B cell (primary cell): ENCODE measurements around the gene LRRC8B. TPM values are rescaled to one million over a fixed set of nuclear protein-coding genes. Genes with fewer than 3 reads are reported as not detected.

Source experiments
- ATAC-seq: fragments of 200-7000 bp; cut with Tn5 transposase; one replicate; pipeline ENCODE4 v1.10.0; 2021; ENCODE audit warnings: low read depth, mild to moderate bottlenecking, moderate number of reproducible peaks, moderate library complexity
- CTCF ChIA-PET: fragments of 350-600 bp; sonication (Branson Sonifier 250); formaldehyde crosslinking; loops from one replicate; lab custom pipeline; 2021; ENCODE audit warnings: antibody characterized with exemption, inconsistent platforms; lab: Charles Lee
- POLR2A ChIA-PET: fragments of 350-600 bp; sonication (Branson Sonifier 250); formaldehyde crosslinking; loops from one replicate; lab custom pipeline; 2021; ENCODE audit warnings: antibody characterized with exemption; lab: Charles Lee
- DNase-seq: peaks from one replicate; pipeline ENCODE4 v3.0.0; 2013
- H2AFZ ChIP-seq: 2 replicates; pipeline ENCODE4 v1.6.1; 2012; ENCODE audit warnings: mild to moderate bottlenecking, low read depth, low read length; ENCODE audit not compliant: insufficient read depth, poor library complexity, severe bottlenecking
- H3K27ac ChIP-seq, 2 donors: 1 replicate in 1 of 2; 2 replicates in 1 of 2; pipeline ENCODE4 v1.5.1; 2012 to 2013; ENCODE audit warnings: low read length in 2 of 2, mild to moderate bottlenecking in 2 of 2, moderate library complexity in 1 of 2
- H3K27me3 ChIP-seq, 4 experiments: fragments of 200-600 bp in 1 of 4; sonication (generic) in 1 of 4; replicated peaks in 1 of 4; 1 replicate in 2 of 4; 2 replicates in 2 of 4; pipeline versions ENCODE4 v1.6.1 to v1.7.0; 2013 to 2016; ENCODE audit warnings: low read length in 3 of 4, mild to moderate bottlenecking in 2 of 4, mixed read lengths in 1 of 4, moderate library complexity in 1 of 4; ENCODE audit not compliant: insufficient read depth in 4 of 4, control insufficient read depth in 3 of 4; ENCODE audit errors: control extremely low read depth in 1 of 4
- H3K36me3 ChIP-seq, 2 experiments: replicated peaks in 1 of 2; 1 replicate in 1 of 2; 2 replicates in 1 of 2; pipeline versions ENCODE4 v1.6.1 to v1.7.1; 2013; ENCODE audit warnings: low read length in 1 of 2; ENCODE audit not compliant: insufficient read depth in 2 of 2, control insufficient read depth in 1 of 2; ENCODE audit errors: control extremely low read depth in 1 of 2, extremely low read depth in 1 of 2
- H3K4me1 ChIP-seq, 2 donors: fragments of 200-600 bp in 1 of 2; sonication (generic) in 1 of 2; 1 replicate in 1 of 2; 2 replicates in 1 of 2; pipeline versions ENCODE4 v1.5.1 to v1.6.1; 2013 to 2017; ENCODE audit warnings: low read length in 2 of 2; ENCODE audit not compliant: control insufficient read depth in 2 of 2, insufficient read depth in 2 of 2
- H3K4me2 ChIP-seq: replicated peaks from 2 replicates; pipeline ENCODE3; 2012; ENCODE audit warnings: mild to moderate bottlenecking, low read depth, low read length; ENCODE audit not compliant: poor library complexity, severe bottlenecking
- H3K4me3 ChIP-seq, 5 experiments: fragments of 200-600 bp in 1 of 5; sonication (generic) in 1 of 5; 1 replicate in 3 of 5; 2 replicates in 2 of 5; pipeline versions ENCODE4 v1.5.1 to v1.7.0; 2011 to 2016; ENCODE audit warnings: low read length in 4 of 5, mild to moderate bottlenecking in 4 of 5, low read depth in 2 of 5, control low read depth in 1 of 5, moderate library complexity in 1 of 5; ENCODE audit not compliant: insufficient read depth in 1 of 5; ENCODE audit errors: control extremely low read depth in 1 of 5, extremely low read depth in 1 of 5
- H3K79me2 ChIP-seq: fragments of 200-600 bp; sonication (generic); one replicate; pipeline ENCODE4 v1.6.0; 2016; ENCODE audit warnings: low read length; ENCODE audit not compliant: control insufficient read depth, insufficient read depth
- H3K9ac ChIP-seq: fragments of 200-600 bp; sonication (generic); 2 replicates; pipeline ENCODE4 v1.6.1; 2017; ENCODE audit warnings: mild to moderate bottlenecking, low read length, moderate library complexity
- H3K9me3 ChIP-seq, 3 donors: one replicate each; pipeline versions ENCODE4 v1.6.1 to v1.7.1; 2013; ENCODE audit warnings: low read length in 2 of 3; ENCODE audit not compliant: control insufficient read depth in 2 of 3, insufficient read depth in 1 of 3; ENCODE audit errors: control extremely low read depth in 1 of 3
- H4K20me1 ChIP-seq: 2 replicates; pipeline ENCODE4 v1.6.0; 2012; ENCODE audit warnings: mild to moderate bottlenecking, low read length; ENCODE audit not compliant: insufficient read depth, control insufficient read depth, poor library complexity, severe bottlenecking
- H3K27ac Mint-ChIP-seq: one replicate; pipeline ENCODE4 v1.8.0; 2021; ENCODE audit warnings: mixed read lengths
- H3K27me3 Mint-ChIP-seq: one replicate; pipeline ENCODE4 v1.8.0; 2021; ENCODE audit warnings: mixed read lengths
- H3K4me1 Mint-ChIP-seq: one replicate; pipeline ENCODE4 v1.8.0; 2021; ENCODE audit warnings: mixed read lengths
- H3K4me3 Mint-ChIP-seq: one replicate; pipeline ENCODE4 v1.8.0; 2021; ENCODE audit warnings: mixed read lengths
- H3K9me3 Mint-ChIP-seq: one replicate; pipeline ENCODE4 v1.8.0; 2022; ENCODE audit warnings: mixed read lengths; ENCODE audit not compliant: insufficient read depth
- CTCF ChIP-seq: fragments of 200-600 bp; IDR thresholded peaks from one replicate; pipeline ENCODE4 v1.8.0; 2022; ENCODE audit warnings: antibody characterized with exemption, mild to moderate bottlenecking
- EZH2 ChIP-seq: IDR thresholded peaks from 2 replicates; pipeline ENCODE4 v1.6.1; 2012; ENCODE audit warnings: borderline replicate concordance, low read depth, mild to moderate bottlenecking, moderate library complexity, low read length; ENCODE audit not compliant: insufficient read depth, poor library complexity, severe bottlenecking
- WGBS: methylation state at CpG from one replicate; pipeline ENCODE4 v1.1.5; 2013; ENCODE audit warnings: missing lambda C conversion rate; ENCODE audit not compliant: insufficient coverage; 5-methylcytosine and 5-hydroxymethylcytosine counted together
- intact Hi-C: fragments of 100-400 bp; cut with micrococcal nuclease; formaldehyde crosslinking; loops from one replicate; pipeline ENCODE4 v1.10.0; 2022
- polyA plus RNA-seq: library from polyadenylated mRNA; depleted of rRNA; stranded (reverse); fragments of >200 nt; gene quantifications from 2 replicates; pipeline ENCODE4 v1.2.3, GENCODE V29; 2012
- total RNA-seq, 2 donors: library from RNA; stranded (reverse); fragments of 120-200 nt in 1 of 2; gene quantifications; 1 replicate in 1 of 2; 2 replicates in 1 of 2; pipeline versions ENCODE4 v1.2.3 to v1.2.4, GENCODE V29; 2013 to 2022

Gene LRRC8B
- total and polyA plus RNA-seq, 2 donors (not counting 1 experiment from before 2014, with no cell fraction given), result 2.2 to 9.9 TPM

GRCh38 chr1:89632657-89633247 lies 108.1 kb downstream of the LRRC8B start, which contains the start of gene LRRC8C:
TSS of gene LRRC8C (plus strand) at chr1:89633120. CDS start at chr1:89686474, 53,354 bp downstream.
- intact Hi-C loops, result loop anchor here (1.0 to 2.0 kb wide), 8 partner anchors 38 to 363 kb away; partner anchors contain the start of genes LRRC8D and ZNF326
- Mint-ChIP-seq H3K4me1 (peaks cover 45% of the 10 kb centered on the region), H3K27me3 (no peaks in the 10 kb centered on the region), H3K4me3 (peak within 1 kb of the TSS; percentile 97), H3K9me3 (no peaks in the 10 kb centered on the region), H3K27ac (peak within 1 kb of the TSS; percentile 97)
- peaks cover 15 to 23% of the 10 kb centered on the region in 2 donors for H3K4me1 ChIP-seq
- H3K9ac ChIP-seq, result peak within 1 kb of the TSS; percentile 94
- ChIA-PET CTCF (interaction anchor here (0.7 to 17.1 kb wide), 18 partner anchors 8 to 648 kb away, joined by 3 to 334 read pairs (median 3); no protein-coding TSS in a partner anchor), POLR2A (interaction anchor here (0.5 to 1.6 kb wide), 6 partner anchors 37 to 742 kb away, joined by 3 to 6 read pairs (median 4); no protein-coding TSS in a partner anchor)
- H3K27ac ChIP-seq, result peak within 1 kb of the TSS; percentile 83 to 88
- DNase-seq (peak; percentile 93), ATAC-seq (peak; percentile 88)
- H3K4me2 ChIP-seq, result peak within 1 kb of the TSS; percentile 92
- TF ChIP-seq CTCF, result peak; percentile 64
- TF ChIP-seq EZH2, result no peak
- H4K20me1 ChIP-seq, result no peaks in the 10 kb centered on the region
- H3K27me3 ChIP-seq, result no peaks in the 10 kb centered on the region
- peak within 1 kb of the TSS; percentile 70 to 95 (median 88) for H3K4me3 ChIP-seq
- H3K36me3 ChIP-seq, result no peaks in the 10 kb centered on the region
- no peaks in the 10 kb centered on the region for H3K9me3 ChIP-seq
- WGBS, result under 1% methylated on average over 76 of the region's 76 CpGs
- peak within 1 kb of the TSS; percentile 95 for H2AFZ ChIP-seq
- H3K79me2 ChIP-seq, result peaks cover 45% of the 10 kb centered on the region
